Common myeloid progenitor, CD34-positive (primary cell): ENCODE measurements around the gene SLC4A4.

Source experiments
- CTCF ChIA-PET: fragments of 350-600 bp; sonication (Branson Sonifier 250); formaldehyde crosslinking; loops from one replicate; lab custom pipeline; 2021; ENCODE audit warnings: antibody characterized with exemption; lab: Charles Lee
- POLR2A ChIA-PET: fragments of 350-600 bp; sonication (Branson Sonifier 250); formaldehyde crosslinking; loops from one replicate; lab custom pipeline; 2021; ENCODE audit warnings: antibody characterized with exemption; lab: Charles Lee
- DNase-seq, 3 donors: peaks; one replicate each; pipeline versions ENCODE4 v3.0.0 to v3.0.0-alpha.2; 2013
- H3K27ac ChIP-seq, 2 experiments: 1 replicate in 1 of 2; 2 replicates in 1 of 2; pipeline ENCODE4 v1.7.0; 2013; ENCODE audit warnings: inconsistent platforms in 2 of 2, low read length in 2 of 2, mild to moderate bottlenecking in 2 of 2, low read depth in 1 of 2, moderate library complexity in 1 of 2; ENCODE audit not compliant: severe bottlenecking in 2 of 2, insufficient read depth in 1 of 2, poor library complexity in 1 of 2
- H3K27me3 ChIP-seq, 5 experiments: replicated peaks in 2 of 5; 1 replicate in 3 of 5; 2 replicates in 2 of 5; pipeline versions ENCODE4 v1.6.1 to v1.7.0; 2013; ENCODE audit warnings: low read length in 4 of 5, mild to moderate bottlenecking in 2 of 5, moderate library complexity in 2 of 5, inconsistent platforms in 1 of 5; ENCODE audit not compliant: insufficient read depth in 5 of 5, control insufficient read depth in 4 of 5
- H3K36me3 ChIP-seq, 4 experiments: 1 replicate in 2 of 4; 2 replicates in 2 of 4; pipeline versions ENCODE4 v1.6.1 to v1.7.0; 2013; ENCODE audit warnings: low read length in 3 of 4, control low read depth in 1 of 4, mild to moderate bottlenecking in 1 of 4; ENCODE audit not compliant: control insufficient read depth in 4 of 4, insufficient read depth in 4 of 4
- H3K4me1 ChIP-seq, 4 experiments: 1 replicate in 3 of 4; 2 replicates in 1 of 4; pipeline versions ENCODE4 v1.6.1 to v1.7.1; 2013; ENCODE audit warnings: low read length in 3 of 4, mild to moderate bottlenecking in 3 of 4, control low read depth in 1 of 4, inconsistent platforms in 1 of 4, moderate library complexity in 1 of 4; ENCODE audit not compliant: control insufficient read depth in 4 of 4, insufficient read depth in 4 of 4; ENCODE audit errors: control extremely low read depth in 1 of 4
- H3K4me3 ChIP-seq, 7 experiments: 1 replicate in 4 of 7; 2 replicates in 3 of 7; pipeline versions ENCODE4 v1.5.1 to v1.7.0; 2013; ENCODE audit warnings: mild to moderate bottlenecking in 7 of 7, low read length in 6 of 7, moderate library complexity in 6 of 7, inconsistent platforms in 2 of 7, low read depth in 2 of 7, control low read depth in 1 of 7; ENCODE audit not compliant: insufficient read depth in 4 of 7, control insufficient read depth in 1 of 7; ENCODE audit errors: extremely low read depth in 1 of 7
- H3K9me3 ChIP-seq, 5 experiments: 1 replicate in 4 of 5; 2 replicates in 1 of 5; pipeline versions ENCODE4 v1.6.1 to v1.7.1; 2013; ENCODE audit warnings: low read length in 4 of 5, mild to moderate bottlenecking in 2 of 5, inconsistent platforms in 1 of 5, low read depth in 1 of 5, moderate library complexity in 1 of 5; ENCODE audit not compliant: control insufficient read depth in 4 of 5, insufficient read depth in 2 of 5; ENCODE audit errors: control extremely low read depth in 1 of 5
- WGBS: methylation state at CpG from one replicate; pipeline ENCODE4 v1.1.5; 2013; ENCODE audit not compliant: insufficient coverage; 5-methylcytosine and 5-hydroxymethylcytosine counted together

Gene SLC4A4

GRCh38 chr4:71333368-71333767, 5.5 kb upstream of the SLC4A4 start:
- POLR2A ChIA-PET = no interaction called here
- CTCF ChIA-PET = no interaction called here
- Histone ChIP-seq H3K4me3 (no peak overlapping the region), H3K27me3 (no peaks in the 10 kb centered on the region), H3K27ac (no peak overlapping the region), H3K9me3 (no peaks in the 10 kb centered on the region), H3K36me3 (no peaks in the 10 kb centered on the region), H3K4me1 (no peaks in the 10 kb centered on the region)
- no peak for DNase-seq
- 97% methylated on average over 3 of the region's 3 CpGs for WGBS

- H3K27ac ChIP-seq = no peak overlapping the region
- H3K4me3 ChIP-seq = no peak overlapping the region
- H3K4me1 ChIP-seq = no peaks in the 10 kb centered on the region
- CTCF ChIA-PET = no interaction called here
- no peaks in the 10 kb centered on the region for H3K36me3 ChIP-seq
- H3K9me3 ChIP-seq = no peaks in the 10 kb centered on the region
- no peak for DNase-seq
- POLR2A ChIA-PET = no interaction called here
- H3K27me3 ChIP-seq = no peaks in the 10 kb centered on the region
Measured at GRCh38 chr4:71333960-71334359, 4.9 kb upstream of the SLC4A4 start.

DNA sequence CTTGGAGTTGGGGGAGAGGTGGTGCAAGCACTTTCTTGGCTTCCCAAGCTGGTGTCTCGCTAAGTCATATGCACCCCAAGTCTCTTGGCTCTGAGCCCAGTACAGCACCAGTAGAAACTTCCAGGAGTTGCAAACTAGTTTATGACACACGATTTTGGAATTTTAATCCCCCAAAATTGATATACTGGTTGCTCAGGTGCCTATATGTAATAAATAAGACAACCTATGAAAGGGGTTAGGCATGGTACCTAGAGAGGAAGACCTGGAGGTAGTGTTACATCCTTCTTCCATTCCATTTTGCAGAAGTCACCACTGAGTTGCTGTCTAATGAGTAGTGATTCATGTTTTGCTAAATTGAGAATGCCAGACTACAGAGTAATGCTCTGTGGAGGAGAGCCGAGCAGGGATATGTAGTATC, 4.3 kb upstream of the SLC4A4 start:
- ChIA-PET POLR2A (no interaction called here), CTCF (no interaction called here)
- Histone ChIP-seq H3K36me3 (no peaks in the 10 kb centered on the region), H3K27me3 (no peaks in the 10 kb centered on the region), H3K4me1 (no peaks in the 10 kb centered on the region), H3K9me3 (no peaks in the 10 kb centered on the region), H3K4me3 (no peak overlapping the region), H3K27ac (no peak overlapping the region)
- no peak for DNase-seq
- WGBS = 83% methylated on average over 2 of the region's 3 CpGs

- no peak for DNase-seq
- Histone ChIP-seq H3K27ac (no peak overlapping the region), H3K27me3 (no peaks in the 10 kb centered on the region), H3K36me3 (no peaks in the 10 kb centered on the region), H3K9me3 (no peaks in the 10 kb centered on the region), H3K4me1 (no peaks in the 10 kb centered on the region), H3K4me3 (no peak overlapping the region)
- 100% methylated on average over 2 of the region's 2 CpGs for WGBS
- CTCF ChIA-PET = no interaction called here
- POLR2A ChIA-PET = no interaction called here
Measured at GRCh38 chr4:71343670-71344466, 5.0 kb downstream of the SLC4A4 start.

DNA sequence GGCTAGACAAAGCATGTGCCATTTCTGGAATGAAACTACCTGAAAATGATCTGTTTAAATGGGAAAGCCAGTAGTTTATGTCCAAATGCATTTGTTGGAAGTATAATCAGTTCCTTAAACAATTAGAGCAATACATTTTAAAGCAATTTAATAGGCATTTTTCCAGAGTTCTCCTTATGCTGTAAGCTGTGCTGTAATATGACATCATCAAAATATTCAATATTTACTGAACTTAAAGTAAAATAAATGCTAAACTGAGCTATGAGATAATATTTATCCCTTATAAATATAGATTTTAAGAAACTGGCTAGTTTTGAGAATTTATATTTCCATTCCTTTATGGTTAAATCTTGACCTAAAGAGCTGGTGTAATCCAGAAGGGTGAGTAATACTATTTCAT, 7.9 kb downstream of the SLC4A4 start:
- no peak overlapping the region for H3K27ac ChIP-seq
- ChIA-PET CTCF (no interaction called here), POLR2A (no interaction called here)

GRCh38 chr4:71348586-71348985, 9.8 kb downstream of the SLC4A4 start:
- no peak for DNase-seq
- Histone ChIP-seq H3K27ac (no peak overlapping the region), H3K36me3 (no peaks in the 10 kb centered on the region), H3K9me3 (no peaks in the 10 kb centered on the region), H3K27me3 (no peaks in the 10 kb centered on the region), H3K4me1 (no peaks in the 10 kb centered on the region), H3K4me3 (no peak overlapping the region)
- no CpG with 5 or more reads among the region's 3 CpGs for WGBS
- ChIA-PET POLR2A (no interaction called here), CTCF (no interaction called here)

More for the DNA sequence above, 7.9 kb downstream of the SLC4A4 start:
- no peaks in the 10 kb centered on the region for H3K4me1 ChIP-seq
- H3K4me3 ChIP-seq = no peak overlapping the region
- H3K9me3 ChIP-seq = no peaks in the 10 kb centered on the region
- DNase-seq = no peak
- H3K36me3 ChIP-seq = no peaks in the 10 kb centered on the region
- H3K27me3 ChIP-seq = no peaks in the 10 kb centered on the region

DNA sequence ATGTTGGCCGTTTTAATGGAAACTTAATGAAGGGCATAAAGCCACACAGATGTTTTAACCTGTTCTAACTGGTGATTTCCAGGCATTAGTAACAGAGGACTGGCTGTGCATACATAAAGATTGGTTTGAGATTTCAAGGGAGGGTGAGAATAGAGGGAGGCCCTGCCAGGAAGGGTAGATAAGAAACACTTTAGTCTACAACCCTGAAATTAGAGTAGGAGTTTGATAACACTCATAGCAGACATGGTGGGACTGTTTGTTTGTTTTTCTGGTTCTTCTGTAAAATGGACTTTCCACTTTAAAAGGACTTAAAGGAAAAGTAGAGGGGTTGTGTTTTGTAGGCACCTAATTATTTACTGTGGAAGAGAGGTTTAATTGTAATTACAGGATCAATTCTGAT, 16.2 kb downstream of the SLC4A4 start:
- no peaks in the 10 kb centered on the region for H3K36me3 ChIP-seq
- H3K4me1 ChIP-seq = no peaks in the 10 kb centered on the region
- CTCF ChIA-PET = no interaction called here
- H3K9me3 ChIP-seq = peaks cover 0 to 1% (median 0%) of the 10 kb centered on the region in 5 experiments
- 88% methylated on average over 1 of the region's 1 CpG for WGBS
- POLR2A ChIA-PET = no interaction called here
- DNase-seq = no peak
- no peaks in the 10 kb centered on the region for H3K27me3 ChIP-seq
- no peak overlapping the region for H3K4me3 ChIP-seq
- H3K27ac ChIP-seq = no peak overlapping the region
